ENCODE results near the gene PARD6G. TPM values are rescaled to one million over a fixed set of nuclear protein-coding genes. Genes with fewer than 3 reads are reported as not detected.

Gene PARD6G
- total and polyA plus RNA-seq, 2 of the 8 experiments (the other 6 are each of a cell fraction or from before 2014, with no cell fraction given), result 11.3 to 17.9 TPM

DNA sequence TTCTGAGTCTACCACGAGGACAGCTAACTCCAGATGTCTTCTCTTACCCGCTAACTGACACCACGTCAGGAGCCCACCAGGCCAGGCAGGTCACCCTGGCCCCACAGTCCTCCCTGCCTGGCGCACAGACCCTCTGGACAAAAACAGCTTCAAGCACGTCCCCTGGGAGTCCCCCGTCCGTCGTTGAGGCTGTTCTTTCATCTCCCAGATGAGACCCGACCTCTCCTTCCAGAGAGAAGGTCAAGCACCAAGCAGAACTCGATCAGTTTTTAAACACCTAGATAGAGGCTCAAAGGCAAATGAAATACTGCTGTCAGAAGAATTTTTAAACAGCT lies 57.8 kb downstream of the PARD6G start:
- Histone ChIP-seq H3K14ac (ENCODE audit: insufficient read length) (no peak overlapping the region), H2AK5ac (ENCODE audit: low read depth, low read length) (no peak overlapping the region), H4K91ac (replicated peaks; ENCODE audit: insufficient read length, low read length) (no peak overlapping the region), H3K4me3 (ENCODE audit: extremely low read depth in 1 of 4, insufficient read depth in 2 of 4, low read depth in 3 of 4, low read length in 4 of 4) (no peak overlapping the region), H2AFZ (ENCODE audit: low read length) (no peak overlapping the region), H3K79me1 (ENCODE audit: low read depth, low read length) (peaks cover 5% of the 10 kb centered on the region), H3K36me3 (ENCODE audit: control insufficient read depth in 2 of 4, insufficient read depth in 4 of 4, low read length in 3 of 4) (no peaks in the 10 kb centered on the region), H3K56ac (replicated peaks; ENCODE audit: insufficient read length, low read depth, low read length) (no peak overlapping the region), H3K27ac (ENCODE audit: low read depth, low read length) (no peak overlapping the region), H3K4ac (replicated peaks; ENCODE audit: insufficient read length, low read depth, low read length) (no peak overlapping the region), H4K20me1 (replicated peaks in 1 of 2; ENCODE audit: control insufficient read depth in 1 of 2, insufficient read depth in 2 of 2, low read length in 2 of 2) (peaks cover 0 to 8% of the 10 kb centered on the region in 2 experiments), H2BK5ac (ENCODE audit: low read depth, low read length) (no peak overlapping the region), H2BK120ac (replicated peaks; ENCODE audit: low read depth, low read length) (no peak overlapping the region), H3K79me2 (ENCODE audit: control insufficient read depth in 1 of 2, insufficient read depth in 2 of 2, low read length in 2 of 2) (no peaks in the 10 kb centered on the region), H3K9me3 (ENCODE audit: insufficient read depth in 2 of 2, low read depth in 1 of 2, low read length in 1 of 2) (peaks cover 0 to 2% of the 10 kb centered on the region in 2 experiments; a peak in 2 of 4 replicates), H3K23ac (ENCODE audit: insufficient read length) (no peak overlapping the region), H3K23me2 (ENCODE audit: low read depth, low read length) (no peaks in the 10 kb centered on the region), H3K27me3 (replicated peaks in 1 of 4; ENCODE audit: control insufficient read depth in 3 of 4, extremely low read depth in 1 of 4, insufficient read depth in 3 of 4, low read length in 3 of 4) (no peaks in the 10 kb centered on the region), H3K18ac (ENCODE audit: extremely low read depth, low read length) (no peak overlapping the region), H2BK20ac (ENCODE audit: low read length) (no peak overlapping the region), H3K4me2 (ENCODE audit: insufficient read depth in 1 of 2, low read depth in 2 of 2, low read length in 2 of 2) (no peak overlapping the region), H2BK15ac (ENCODE audit: low read length) (no peak overlapping the region), H3K9ac (replicated peaks in 1 of 4; ENCODE audit: extremely low read depth in 1 of 4, low read depth in 3 of 4, low read length in 3 of 4) (no peak overlapping the region), H2BK12ac (ENCODE audit: low read depth, low read length) (no peak overlapping the region), H4K5ac (ENCODE audit: insufficient read length, low read depth, low read length) (no peak overlapping the region), H3K4me1 (replicated peaks in 1 of 4; ENCODE audit: control insufficient read depth in 3 of 4, insufficient read depth in 4 of 4, low read length in 3 of 4) (no peaks in the 10 kb centered on the region), H4K8ac (ENCODE audit: extremely low read depth, insufficient read depth, low read length) (no peak overlapping the region)
- CTCF ChIA-PET (ENCODE audit: partially characterized antibody), result interaction anchor here (0.7 to 2.5 kb wide), 10 partner anchors 11 to 84 kb away, joined by 3 to 12 read pairs (median 4); no protein-coding TSS in a partner anchor
- POLR2A ChIA-PET (ENCODE audit: partially characterized antibody), result interaction anchor here (2.1 kb wide), 1 partner anchor 9 kb away, joined by 5 read pairs; no protein-coding TSS in a partner anchor
- 94% methylated on average over 10 of the region's 10 CpGs; no CpG with 5 or more reads in 1 of the 2 experiments for WGBS, 2 experiments (ENCODE audit: extremely low coverage in 1 of 2, insufficient coverage in 1 of 2, insufficient read length in 1 of 2, insufficient replicate concordance in 2 of 2, low coverage in 1 of 2, low lambda C conversion rate in 2 of 2, missing lambda C conversion rate in 1 of 2)
- FAIRE-seq, result no peak
- no peak for DNase-seq (ENCODE audit: low read depth in 1 of 2, low spot score in 2 of 2)
- no peak for TF ChIP-seq BCL11A (IDR thresholded peaks at IDR 0.05; ENCODE audit: low read depth in 2 of 2, low read length in 2 of 2)
- no peak for TF ChIP-seq POU5F1 (IDR thresholded peaks at IDR 0.05; ENCODE audit: low read depth, low read length)
- no peak for TF ChIP-seq EZH2 (IDR thresholded peaks at IDR 0.05; ENCODE audit: low read depth, low read length, severe bottlenecking)
- no peak for TF ChIP-seq CTBP2 (IDR thresholded peaks at IDR 0.05; ENCODE audit: borderline replicate concordance, insufficient read depth, insufficient read length, low read length)
- TF ChIP-seq ZNF274 (IDR thresholded peaks at IDR 0.05; ENCODE audit: borderline replicate concordance, extremely low read depth, low read length), result no peak
- no peak for TF ChIP-seq FOSL1 (IDR thresholded peaks at IDR 0.05; ENCODE audit: insufficient read depth, low read depth, low read length)
- no peak for TF ChIP-seq NRF1 (IDR thresholded peaks at IDR 0.05; ENCODE audit: low read depth, low read length)
- TF ChIP-seq EP300 (IDR thresholded peaks at IDR 0.05; ENCODE audit: borderline replicate concordance in 1 of 2, low read depth in 2 of 2, low read length in 2 of 2), result no peak
- TF ChIP-seq EGR1 (IDR thresholded peaks at IDR 0.05; ENCODE audit: borderline replicate concordance, low read depth, low read length), result no peak
- TF ChIP-seq, protein P1, sequence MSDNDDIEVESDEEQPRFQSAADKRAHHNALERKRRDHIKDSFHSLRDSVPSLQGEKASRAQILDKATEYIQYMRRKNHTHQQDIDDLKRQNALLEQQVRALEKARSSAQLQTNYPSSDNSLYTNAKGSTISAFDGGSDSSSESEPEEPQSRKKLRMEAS (IDR thresholded peaks at IDR 0.05), result no peak
- no peak for TF ChIP-seq MAFK (IDR thresholded peaks at IDR 0.05; ENCODE audit: low read depth, low read length)
- TF ChIP-seq GTF2F1 (IDR thresholded peaks at IDR 0.05; ENCODE audit: borderline replicate concordance, low read depth, low read length), result no peak
- no peak for TF ChIP-seq BRCA1 (IDR thresholded peaks at IDR 0.05; ENCODE audit: low read depth, low read length)
- TF ChIP-seq HDAC6 (IDR thresholded peaks at IDR 0.05; ENCODE audit: low read depth, low read length), result no peak

Data from H1 (cell line).